ENCODE measurements around the gene PAX5. TPM values are rescaled to one million over a fixed set of nuclear protein-coding genes. Genes with fewer than 3 reads are reported as not detected.

Gene PAX5
- total RNA-seq, 1 donor from 2014 or later = 0.18 TPM

DNA sequence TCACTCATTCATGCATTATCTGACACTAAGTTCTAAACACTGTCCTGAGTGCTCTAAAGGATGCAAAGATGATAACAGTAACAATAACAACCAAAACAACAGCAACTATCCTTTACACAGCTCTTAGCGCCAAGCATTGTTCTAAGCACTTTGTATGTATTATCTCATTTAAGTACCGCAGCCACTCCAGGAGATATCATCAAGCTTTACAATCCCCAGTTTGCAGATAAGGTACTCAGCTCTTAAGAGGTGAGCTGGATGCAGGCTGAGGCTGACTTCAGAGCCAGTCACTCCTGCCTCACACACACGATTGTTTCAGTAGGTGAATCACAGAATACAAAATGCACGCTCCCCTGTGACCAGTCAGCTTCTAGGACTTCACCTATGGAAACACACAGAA is 141.8 kb downstream of the PAX5 start:
- no peak for DNase-seq
- Histone ChIP-seq H3K27ac (no peak overlapping the region), H3K4me3 (no peak overlapping the region), H3K4me1 (no peaks in the 10 kb centered on the region), H3K36me3 (no peaks in the 10 kb centered on the region), H3K27me3 (ENCODE audit: low read depth) (no peaks in the 10 kb centered on the region), H3K9me3 (no peaks in the 10 kb centered on the region)
- ATAC-seq = no peak
- intact Hi-C loops (cut with DNase I) = no loop called here
- TF ChIP-seq, protein P1, sequence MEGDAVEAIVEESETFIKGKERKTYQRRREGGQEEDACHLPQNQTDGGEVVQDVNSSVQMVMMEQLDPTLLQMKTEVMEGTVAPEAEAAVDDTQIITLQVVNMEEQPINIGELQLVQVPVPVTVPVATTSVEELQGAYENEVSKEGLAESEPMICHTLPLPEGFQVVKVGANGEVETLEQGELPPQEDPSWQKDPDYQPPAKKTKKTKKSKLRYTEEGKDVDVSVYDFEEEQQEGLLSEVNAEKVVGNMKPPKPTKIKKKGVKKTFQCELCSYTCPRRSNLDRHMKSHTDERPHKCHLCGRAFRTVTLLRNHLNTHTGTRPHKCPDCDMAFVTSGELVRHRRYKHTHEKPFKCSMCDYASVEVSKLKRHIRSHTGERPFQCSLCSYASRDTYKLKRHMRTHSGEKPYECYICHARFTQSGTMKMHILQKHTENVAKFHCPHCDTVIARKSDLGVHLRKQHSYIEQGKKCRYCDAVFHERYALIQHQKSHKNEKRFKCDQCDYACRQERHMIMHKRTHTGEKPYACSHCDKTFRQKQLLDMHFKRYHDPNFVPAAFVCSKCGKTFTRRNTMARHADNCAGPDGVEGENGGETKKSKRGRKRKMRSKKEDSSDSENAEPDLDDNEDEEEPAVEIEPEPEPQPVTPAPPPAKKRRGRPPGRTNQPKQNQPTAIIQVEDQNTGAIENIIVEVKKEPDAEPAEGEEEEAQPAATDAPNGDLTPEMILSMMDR (IDR thresholded peaks at IDR 0.05) = no peak

DNA sequence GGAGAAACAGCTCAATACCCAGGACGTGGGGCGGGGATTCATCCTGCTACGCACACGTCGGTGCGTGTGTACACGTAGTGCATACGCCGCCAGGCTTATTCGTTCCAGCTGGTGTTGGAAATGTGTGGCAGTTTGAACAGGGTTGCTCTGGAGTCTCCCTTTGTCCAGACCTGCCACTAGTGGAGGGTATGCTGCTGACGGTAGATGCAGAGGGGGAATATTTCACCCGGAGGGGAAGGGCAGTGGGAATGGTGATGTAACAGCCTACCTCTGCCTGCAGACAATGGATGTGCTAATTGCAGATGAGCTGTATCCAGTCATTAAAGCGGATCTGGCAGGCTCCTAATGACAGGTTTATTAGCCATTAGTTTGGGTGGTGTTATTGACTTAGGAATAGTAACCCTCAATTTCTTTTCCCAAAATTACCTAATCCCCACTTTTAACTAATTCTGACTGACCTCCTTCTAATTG is 142.7 kb downstream of the PAX5 start:
- no peak overlapping the region for H3K4me3 ChIP-seq
- no peaks in the 10 kb centered on the region for H3K27me3 ChIP-seq (ENCODE audit: low read depth)
- no peaks in the 10 kb centered on the region for H3K36me3 ChIP-seq
- TF ChIP-seq, protein P1 (IDR thresholded peaks at IDR 0.05) = no peak
- H3K4me1 ChIP-seq = no peaks in the 10 kb centered on the region
- ATAC-seq = peak in 1 of 2 donors; percentile 28
- intact Hi-C loops (cut with DNase I) = no loop called here
- DNase-seq = no peak
- no peaks in the 10 kb centered on the region for H3K9me3 ChIP-seq
- no peak overlapping the region for H3K27ac ChIP-seq

DNA sequence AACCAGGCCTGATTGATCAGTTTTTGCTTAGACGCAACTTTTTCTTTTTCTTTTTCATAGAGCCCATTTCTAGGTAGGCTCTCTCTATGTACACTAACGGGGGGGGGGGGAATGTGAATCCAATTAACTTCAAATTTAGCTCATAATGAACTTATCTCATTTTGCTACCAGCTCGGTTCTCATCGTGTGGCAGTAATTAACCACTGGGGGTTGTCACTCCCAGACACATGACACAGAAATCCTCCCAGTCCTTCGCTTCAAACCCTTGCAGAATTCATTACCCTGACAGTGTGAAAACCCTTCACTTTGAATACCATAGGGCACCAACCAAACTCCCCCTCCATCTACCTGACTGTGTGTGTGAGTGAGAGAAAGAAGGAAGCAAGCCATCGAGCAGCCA is 144.2 kb downstream of the PAX5 start:
- intact Hi-C loops (cut with DNase I) = no loop called here
- no peak overlapping the region for H3K4me3 ChIP-seq
- no peaks in the 10 kb centered on the region for H3K4me1 ChIP-seq
- no peak for ATAC-seq
- H3K36me3 ChIP-seq = no peaks in the 10 kb centered on the region
- H3K27me3 ChIP-seq (ENCODE audit: low read depth) = no peaks in the 10 kb centered on the region
- H3K27ac ChIP-seq = no peak overlapping the region
- no peak for DNase-seq
- TF ChIP-seq, protein P1 (IDR thresholded peaks at IDR 0.05) = no peak
- H3K9me3 ChIP-seq = no peaks in the 10 kb centered on the region

DNA sequence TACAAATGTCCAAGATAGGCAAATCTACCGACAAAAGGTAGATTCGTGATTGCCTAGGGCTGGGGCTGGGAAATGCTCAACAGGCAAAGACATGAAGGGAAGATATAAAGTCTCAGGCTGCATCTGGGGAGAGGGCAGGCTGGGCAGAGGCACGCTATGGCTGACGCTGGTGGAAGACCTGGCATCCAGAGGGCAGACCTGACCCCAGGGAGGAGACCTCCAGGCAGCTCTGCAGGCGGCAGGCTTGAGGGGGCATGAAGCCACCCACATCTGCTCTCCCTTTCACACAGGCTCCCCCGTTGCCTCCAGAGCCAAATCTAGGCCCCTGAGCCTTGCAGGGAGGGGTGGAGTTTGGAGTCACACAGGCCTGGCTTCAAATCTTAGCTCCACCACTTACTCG is 145.5 kb downstream of the PAX5 start:
- Histone ChIP-seq H3K4me1 (no peaks in the 10 kb centered on the region), H3K9me3 (no peaks in the 10 kb centered on the region), H3K27ac (no peak overlapping the region), H3K36me3 (no peaks in the 10 kb centered on the region), H3K27me3 (ENCODE audit: low read depth) (no peaks in the 10 kb centered on the region), H3K4me3 (no peak overlapping the region)
- intact Hi-C loops (cut with DNase I) = no loop called here
- DNase-seq = no peak
- TF ChIP-seq, protein P1 (IDR thresholded peaks at IDR 0.05) = no peak
- ATAC-seq = no peak

DNA sequence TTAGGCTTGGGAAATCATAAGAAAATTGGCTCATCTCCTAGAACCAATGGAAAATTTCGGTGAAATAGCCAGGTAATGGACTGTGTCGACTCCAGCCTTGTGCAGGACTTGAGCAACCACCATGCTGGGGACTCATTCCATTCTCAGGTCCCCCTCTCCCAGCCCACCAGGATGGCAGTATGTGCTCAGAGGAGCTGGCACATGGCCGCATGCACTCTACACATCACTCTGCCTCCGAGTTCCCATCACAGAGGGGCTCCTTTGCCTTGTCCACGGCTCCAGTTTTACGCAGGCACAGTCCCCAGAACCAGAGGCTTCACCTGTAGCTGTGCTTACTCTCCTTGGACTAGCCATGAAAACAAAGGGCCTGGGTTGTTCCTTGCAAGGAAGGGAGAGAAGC is 149.3 kb downstream of the PAX5 start:
- Histone ChIP-seq H3K27me3 (ENCODE audit: low read depth) (no peaks in the 10 kb centered on the region), H3K4me3 (no peak overlapping the region), H3K36me3 (no peaks in the 10 kb centered on the region), H3K9me3 (no peaks in the 10 kb centered on the region), H3K4me1 (no peaks in the 10 kb centered on the region), H3K27ac (no peak overlapping the region)
- intact Hi-C loops (cut with DNase I) = no loop called here
- ATAC-seq (no peak), DNase-seq (no peak)
- TF ChIP-seq, protein P1 (IDR thresholded peaks at IDR 0.05) = no peak

DNA sequence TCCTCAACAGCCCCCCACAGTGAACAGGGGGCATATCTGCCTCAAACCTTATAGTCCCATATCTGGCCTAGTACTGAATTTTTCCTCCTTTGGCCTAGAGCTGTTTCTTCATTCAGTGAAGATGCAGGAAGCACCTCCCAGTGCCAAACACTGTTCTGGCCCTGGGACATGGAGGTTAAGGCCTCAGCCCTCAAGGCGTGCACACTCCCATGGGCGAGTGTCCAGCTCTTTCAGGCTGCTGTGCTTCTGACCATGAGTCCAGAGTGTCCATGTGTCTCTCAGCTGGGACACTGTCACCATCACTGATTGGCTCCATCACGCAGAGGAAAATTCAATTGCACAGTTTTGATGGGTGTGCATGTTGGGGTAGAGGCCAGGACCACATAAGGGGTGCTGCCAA is 151.5 kb downstream of the PAX5 start:
- Histone ChIP-seq H3K27ac (no peak overlapping the region), H3K4me3 (no peak overlapping the region), H3K36me3 (no peaks in the 10 kb centered on the region), H3K27me3 (ENCODE audit: low read depth) (no peaks in the 10 kb centered on the region), H3K9me3 (no peaks in the 10 kb centered on the region), H3K4me1 (no peaks in the 10 kb centered on the region)
- intact Hi-C loops (cut with DNase I) = no loop called here
- ATAC-seq = no peak
- DNase-seq = no peak
- TF ChIP-seq, protein P1 (IDR thresholded peaks at IDR 0.05) = no peak

Measured in lower lobe of right lung (tissue), 2 donors.